ENCODE measurements around the gene HIBADH.
"Not testable (repeated sequence)": the region's sequence is repeated elsewhere in the genome, so short reads cannot be mapped to it uniquely, and the experiment has no call there.

Gene HIBADH

DNA sequence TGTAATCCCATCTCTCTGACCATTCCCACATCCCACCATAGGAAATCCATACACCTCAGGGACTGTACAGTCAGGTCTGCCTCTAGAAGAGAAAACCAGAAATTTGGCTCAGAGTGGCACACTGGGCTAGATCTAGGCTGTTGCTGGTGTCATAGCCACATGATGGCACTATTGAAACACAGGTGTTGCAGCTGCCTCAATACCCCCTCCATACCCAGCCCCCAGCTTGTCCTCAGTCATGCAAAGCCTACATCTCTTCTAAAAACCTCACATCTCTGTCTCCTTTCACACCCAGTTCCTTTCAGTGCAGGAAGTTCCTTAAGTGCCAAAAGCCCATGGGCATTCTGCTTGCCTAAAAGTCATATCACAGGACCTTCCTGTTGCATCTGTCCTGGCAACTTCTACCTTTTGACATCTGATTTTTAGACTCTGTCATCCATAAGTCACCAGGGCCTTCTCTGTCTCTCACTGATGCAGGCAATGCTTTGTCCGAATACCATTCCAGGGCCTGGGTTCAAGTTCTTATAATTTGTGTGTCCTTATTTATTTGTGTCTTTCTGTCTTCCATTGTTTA is 27.0 kb upstream of the HIBADH start:
- Mint-ChIP-seq H3K4me1 (no peaks in the 10 kb centered on the region), H3K27ac (no peak overlapping the region), H3K27me3 (peaks cover 17% of the 10 kb centered on the region), H3K36me3 (no peaks in the 10 kb centered on the region), H3K4me3 (no peak overlapping the region), H3K9me3 (no peaks in the 10 kb centered on the region)
- CTCF ChIA-PET: interaction anchor here (1.4 to 2.0 kb wide), 3 partner anchors 230 to 330 kb away, joined by 4 to 6 read pairs (median 5); no protein-coding TSS in a partner anchor
- DNase-seq: peak; percentile 33

- no peaks in the 10 kb centered on the region for H3K9me3 Mint-ChIP-seq
- H3K27me3 Mint-ChIP-seq: peaks cover 17% of the 10 kb centered on the region
- no peak overlapping the region for H3K4me3 Mint-ChIP-seq
- CTCF ChIA-PET: interaction anchor here (2.0 kb wide), 1 partner anchor 230 kb away, joined by 6 read pairs; no protein-coding TSS in a partner anchor
- no peaks in the 10 kb centered on the region for H3K36me3 Mint-ChIP-seq
- no peaks in the 10 kb centered on the region for H3K4me1 Mint-ChIP-seq
- DNase-seq: no peak
- no peak overlapping the region for H3K27ac Mint-ChIP-seq
Measured at GRCh38 chr7:27689150-27689549, 26.5 kb upstream of the HIBADH start.

DNA sequence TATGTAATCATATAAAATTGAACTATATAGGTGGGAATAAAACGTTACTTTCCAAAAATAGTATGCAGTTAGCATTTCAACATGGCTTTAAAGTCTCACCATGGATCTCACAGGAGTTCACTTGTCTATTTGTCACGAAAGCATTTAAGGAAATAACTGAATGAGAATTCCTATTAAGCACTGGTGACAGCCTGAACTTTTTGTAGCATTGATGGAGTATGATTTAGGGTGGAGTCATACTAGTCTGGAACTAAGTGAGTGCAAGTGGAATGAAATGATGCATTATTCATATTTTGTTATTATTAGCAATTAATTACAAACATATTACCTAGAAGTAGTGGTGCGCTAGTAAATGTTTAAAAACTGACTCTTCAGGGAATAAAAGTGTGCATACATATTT is 26.0 kb upstream of the HIBADH start:
- no peaks in the 10 kb centered on the region for H3K9me3 Mint-ChIP-seq
- H3K36me3 Mint-ChIP-seq: no peaks in the 10 kb centered on the region
- DNase-seq: no peak
- peaks cover 17% of the 10 kb centered on the region for H3K27me3 Mint-ChIP-seq
- no peaks in the 10 kb centered on the region for H3K4me1 Mint-ChIP-seq
- no peak overlapping the region for H3K4me3 Mint-ChIP-seq
- H3K27ac Mint-ChIP-seq: no peak overlapping the region
- CTCF ChIA-PET: interaction anchor here (2.0 kb wide), 1 partner anchor 231 kb away, joined by 6 read pairs; no protein-coding TSS in a partner anchor

DNA sequence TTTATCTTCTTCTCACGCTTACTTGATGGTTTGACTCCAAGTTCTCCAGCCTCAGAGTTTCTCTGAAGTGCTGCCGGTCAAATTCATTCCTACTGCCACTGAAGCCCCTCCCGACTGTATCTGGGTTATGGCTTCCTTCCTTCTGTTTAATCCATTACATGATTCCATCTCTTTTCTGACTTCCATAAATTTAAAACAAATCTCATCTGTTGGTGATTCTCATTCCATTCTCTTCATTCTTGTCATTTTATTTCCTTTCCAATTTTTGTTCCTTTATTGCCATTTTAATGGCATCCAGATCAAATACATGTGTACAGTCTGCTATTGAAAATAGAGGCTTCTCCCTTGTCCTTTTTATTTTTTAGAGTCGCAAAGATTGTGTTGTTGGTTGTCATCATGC is 25.4 kb upstream of the HIBADH start:
- Mint-ChIP-seq H3K4me3 (no peak overlapping the region), H3K4me1 (no peaks in the 10 kb centered on the region), H3K27me3 (peaks cover 17% of the 10 kb centered on the region), H3K36me3 (no peaks in the 10 kb centered on the region), H3K27ac (no peak overlapping the region), H3K9me3 (no peaks in the 10 kb centered on the region)
- no peak for DNase-seq
- CTCF ChIA-PET: interaction anchor here (2.0 kb wide), 1 partner anchor 231 kb away, joined by 6 read pairs; no protein-coding TSS in a partner anchor

DNA sequence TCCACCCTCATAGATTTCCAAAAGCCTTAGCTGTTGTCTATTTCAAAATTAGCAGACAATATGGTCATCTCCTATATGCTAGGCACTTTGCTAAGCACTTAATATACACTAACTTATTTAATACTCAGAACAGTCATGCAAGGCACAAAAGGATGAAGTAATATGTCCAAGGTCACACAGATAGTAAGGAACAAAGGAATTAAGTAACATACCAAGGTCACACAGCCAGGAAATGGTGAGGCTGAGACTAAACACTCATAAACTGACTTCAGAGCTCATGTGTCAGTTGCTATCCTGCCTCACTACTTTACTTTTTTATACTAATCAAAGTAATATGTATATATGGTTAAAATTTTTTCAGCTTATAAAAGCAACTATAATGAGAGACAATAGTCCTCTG is 23.6 kb upstream of the HIBADH start:
- DNase-seq: no peak
- H3K27me3 Mint-ChIP-seq: peaks cover 17% of the 10 kb centered on the region
- no peaks in the 10 kb centered on the region for H3K36me3 Mint-ChIP-seq
- H3K27ac Mint-ChIP-seq: no peak overlapping the region
- CTCF ChIA-PET: interaction anchor here (0.8 kb wide), 1 partner anchor 232 kb away, joined by 3 read pairs; no protein-coding TSS in a partner anchor
- no peaks in the 10 kb centered on the region for H3K9me3 Mint-ChIP-seq
- no peak overlapping the region for H3K4me3 Mint-ChIP-seq
- no peaks in the 10 kb centered on the region for H3K4me1 Mint-ChIP-seq

DNA sequence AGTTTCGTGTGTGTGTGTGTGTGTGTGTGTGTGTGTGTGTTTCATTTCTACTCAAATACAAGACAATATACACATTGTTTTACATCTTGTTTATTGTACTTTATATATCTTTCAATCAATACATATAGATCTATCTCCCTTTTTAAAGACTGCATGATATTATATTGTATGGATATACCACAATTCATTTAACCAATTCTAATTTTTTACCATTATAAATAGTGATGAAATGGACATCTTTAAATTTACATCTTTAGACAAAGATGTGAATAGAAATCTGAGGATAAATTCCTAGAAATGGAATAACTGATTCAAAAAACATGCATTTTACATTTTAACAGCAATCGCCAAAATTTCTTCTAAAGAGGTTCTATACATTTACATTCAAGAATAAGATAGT is 23.2 kb upstream of the HIBADH start:
- no peaks in the 10 kb centered on the region for H3K9me3 Mint-ChIP-seq
- no peak for DNase-seq
- H3K4me3 Mint-ChIP-seq: no peak overlapping the region
- peaks cover 17% of the 10 kb centered on the region for H3K27me3 Mint-ChIP-seq
- CTCF ChIA-PET: no interaction called here
- no peak overlapping the region for H3K27ac Mint-ChIP-seq
- H3K36me3 Mint-ChIP-seq: no peaks in the 10 kb centered on the region
- H3K4me1 Mint-ChIP-seq: no peaks in the 10 kb centered on the region

GRCh38 chr7:27685209-27685608 is 22.5 kb upstream of the HIBADH start:
- no peaks in the 10 kb centered on the region for H3K4me1 Mint-ChIP-seq

GRCh38 chr7:27684491-27684890 is 21.8 kb upstream of the HIBADH start:
- H3K9me3 Mint-ChIP-seq: no peaks in the 10 kb centered on the region
- CTCF ChIA-PET: interaction anchor here (0.5 kb wide), 1 partner anchor 237 kb away, joined by 3 read pairs; no protein-coding TSS in a partner anchor
- H3K4me1 Mint-ChIP-seq: no peaks in the 10 kb centered on the region
- no peak for DNase-seq
- H3K27ac Mint-ChIP-seq: no peak overlapping the region
- no peak overlapping the region for H3K4me3 Mint-ChIP-seq
- H3K36me3 Mint-ChIP-seq: no peaks in the 10 kb centered on the region
- H3K27me3 Mint-ChIP-seq: peaks cover 15% of the 10 kb centered on the region

More at GRCh38 chr7:27685209-27685608, 22.5 kb upstream of the HIBADH start:
- Mint-ChIP-seq H3K27ac (no peak overlapping the region), H3K9me3 (no peaks in the 10 kb centered on the region), H3K27me3 (peaks cover 17% of the 10 kb centered on the region), H3K4me3 (no peak overlapping the region), H3K36me3 (no peaks in the 10 kb centered on the region)
- CTCF ChIA-PET: no interaction called here
- no peak for DNase-seq

GRCh38 chr7:27680610-27681009 is 17.9 kb upstream of the HIBADH start:
- no peak overlapping the region for H3K4me3 Mint-ChIP-seq
- H3K27me3 Mint-ChIP-seq: peaks cover 6% of the 10 kb centered on the region
- H3K9me3 Mint-ChIP-seq: no peaks in the 10 kb centered on the region
- no peaks in the 10 kb centered on the region for H3K4me1 Mint-ChIP-seq
- DNase-seq: no peak
- H3K27ac Mint-ChIP-seq: no peak overlapping the region
- CTCF ChIA-PET: no interaction called here
- H3K36me3 Mint-ChIP-seq: no peaks in the 10 kb centered on the region

- Mint-ChIP-seq H3K4me1 (no peaks in the 10 kb centered on the region), H3K27me3 (no peaks in the 10 kb centered on the region), H3K36me3 (no peaks in the 10 kb centered on the region), H3K27ac (no peak overlapping the region), H3K4me3 (no peak overlapping the region), H3K9me3 (no peaks in the 10 kb centered on the region)
- CTCF ChIA-PET: no interaction called here
- no peak for DNase-seq
Measured at GRCh38 chr7:27678617-27679260, 16.1 kb upstream of the HIBADH start.

GRCh38 chr7:27677912-27678612 is 15.4 kb upstream of the HIBADH start:
- Mint-ChIP-seq H3K36me3 (no peaks in the 10 kb centered on the region), H3K27me3 (no peaks in the 10 kb centered on the region), H3K4me1 (no peaks in the 10 kb centered on the region), H3K4me3 (no peak overlapping the region), H3K27ac (no peak overlapping the region), H3K9me3 (no peaks in the 10 kb centered on the region)
- CTCF ChIA-PET: no interaction called here
- DNase-seq: no peak

- CTCF ChIA-PET, H3K27me3 Mint-ChIP-seq, H3K9me3 Mint-ChIP-seq, H3K36me3 Mint-ChIP-seq, H3K4me3 Mint-ChIP-seq, DNase-seq, H3K4me1 Mint-ChIP-seq, H3K27ac Mint-ChIP-seq: not testable (repeated sequence)
Measured at GRCh38 chr7:27674126-27674525, 11.4 kb upstream of the HIBADH start.

DNA sequence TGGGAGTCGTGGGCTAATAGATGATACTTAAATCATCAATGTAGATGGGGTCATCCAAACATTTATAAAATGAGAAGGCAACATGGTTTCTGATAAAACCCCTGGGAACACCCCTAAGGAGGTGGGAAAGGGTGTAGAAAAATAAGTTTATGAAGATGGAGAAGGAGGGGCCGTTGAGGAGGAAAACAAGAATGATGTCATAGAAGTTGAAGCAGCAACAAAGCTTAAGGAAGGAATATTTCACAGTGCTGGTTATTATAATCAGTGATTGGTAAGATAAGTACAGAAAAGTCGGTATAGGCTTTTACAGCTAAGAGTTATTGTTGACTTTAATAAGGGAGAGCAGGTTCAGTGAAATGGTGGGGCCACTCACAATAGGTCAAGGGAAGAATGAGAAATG is 9.0 kb upstream of the HIBADH start:
- Mint-ChIP-seq H3K27me3 (peaks cover 7% of the 10 kb centered on the region), H3K4me3 (no peak overlapping the region), H3K36me3 (no peaks in the 10 kb centered on the region), H3K4me1 (no peaks in the 10 kb centered on the region), H3K27ac (no peak overlapping the region), H3K9me3 (no peaks in the 10 kb centered on the region)
- no peak for DNase-seq
- CTCF ChIA-PET: no interaction called here

- no peaks in the 10 kb centered on the region for H3K36me3 Mint-ChIP-seq
- peaks cover 9% of the 10 kb centered on the region for H3K27me3 Mint-ChIP-seq
- no peaks in the 10 kb centered on the region for H3K4me1 Mint-ChIP-seq
- CTCF ChIA-PET: no interaction called here
- no peak overlapping the region for H3K27ac Mint-ChIP-seq
- DNase-seq: no peak
- H3K9me3 Mint-ChIP-seq: no peaks in the 10 kb centered on the region
- no peak overlapping the region for H3K4me3 Mint-ChIP-seq
Measured at GRCh38 chr7:27670676-27671075, 8.0 kb upstream of the HIBADH start.

- Mint-ChIP-seq H3K4me1 (no peaks in the 10 kb centered on the region), H3K9me3 (no peaks in the 10 kb centered on the region), H3K27ac (no peak overlapping the region), H3K36me3 (no peaks in the 10 kb centered on the region), H3K4me3 (no peak overlapping the region), H3K27me3 (peaks cover 9% of the 10 kb centered on the region)
- CTCF ChIA-PET: no interaction called here
- DNase-seq: no peak
Measured at GRCh38 chr7:27670177-27670576, 7.5 kb upstream of the HIBADH start.

Data from activated naive CD4-positive, alpha-beta T cell treated with anti-CD3 and anti-CD28 coated beads, Interleukin-2, amount 10 ng/mL, durations not matched to agents 7 days and 5 days (primary cell).